Measurements from ENCODE around the gene RBBP7. TPM values are rescaled to one million over a fixed set of nuclear protein-coding genes. Genes with fewer than 3 reads are reported as not detected.

Gene RBBP7
- total and polyA plus RNA-seq, 2 of the 13 experiments (the other 11 are each of a cell fraction or from before 2014, with no cell fraction given) = 89.5 to 145 TPM

GRCh38 chrX:16836371-16836770 is 33.8 kb downstream of the RBBP7 start (continued):
- peak; percentile 59; the same call in 1 of the 2 replicates for TF ChIP-seq ZBTB33 (CRISPR knock-in tag; IDR thresholded peaks at IDR 0.05)
- TF ChIP-seq CTCF (CRISPR knock-in tag; IDR thresholded peaks at IDR 0.05) = peak; percentile 40
- no peak for TF ChIP-seq HIVEP1 (CRISPR knock-in tag; IDR thresholded peaks at IDR 0.05)
- no peak for TF ChIP-seq ZNF224 (CRISPR knock-in tag; IDR thresholded peaks at IDR 0.05)
- 0 out of 2 replicates have a peak, but pooled peaks have one; percentile 21 for TF ChIP-seq RAD21 (CRISPR knock-in tag; IDR thresholded peaks at IDR 0.05)

GRCh38 chrX:16834806-16835205 is 35.4 kb downstream of the RBBP7 start:
- ATAC-seq (no peak), DNase-seq (ENCODE audit: low spot score) (no peak), FAIRE-seq (no peak)
- Histone ChIP-seq H3K4me2 (ENCODE audit: low read depth, low read length) (no peak overlapping the region), H3K9ac (ENCODE audit: insufficient read depth, low read depth, low read length) (no peak overlapping the region), H2AFZ (ENCODE audit: low read length) (no peak overlapping the region), H3K27ac (ENCODE audit: extremely low read length, insufficient read depth, low read length) (no peak overlapping the region), H4K20me1 (ENCODE audit: insufficient read depth, low read length) (no peaks in the 10 kb centered on the region), H3K4me1 (ENCODE audit: insufficient read depth, low read length) (no peaks in the 10 kb centered on the region), H3K36me3 (replicated peaks in 1 of 2; ENCODE audit: control insufficient read depth in 1 of 2, insufficient read depth in 2 of 2, low read length in 2 of 2) (peaks cover 5 to 44% of the 10 kb centered on the region in 2 experiments), H3K27me3 (ENCODE audit: control insufficient read depth in 1 of 2, insufficient read depth in 2 of 2, low read length in 2 of 2) (no peaks in the 10 kb centered on the region), H3K9me3 (ENCODE audit: low read length) (no peaks in the 10 kb centered on the region), H3K79me2 (ENCODE audit: insufficient read depth, low read length) (no peaks in the 10 kb centered on the region), H3K4me3 (replicated peaks in 1 of 3; ENCODE audit: insufficient read depth in 1 of 3, low read depth in 2 of 3, low read length in 3 of 3) (no peak overlapping the region)
- CTCF ChIA-PET (ENCODE audit: low intra/inter-chr PET ratio, low total read pairs) = no interaction called here
- POLR2A ChIA-PET = no interaction called here
- 91% methylated on average over 3 of the region's 6 CpGs for WGBS (ENCODE audit: low lambda C conversion rate)
- BruUV-seq (replicated peaks) = no TSS peak
- intact Hi-C loops (cut with micrococcal nuclease; ENCODE audit: unreplicated experiment) (no loop called here), in situ Hi-C loops (cut with HindIII; ENCODE audit: extremely low pct_ligation_motif_present, low pct_unique_long_range_greater_than_20kb) (no loop called here)
- TF ChIP-seq SRF (IDR thresholded peaks at IDR 0.05; ENCODE audit: low read depth, low read length) = no peak
- TF ChIP-seq ZNF280D (CRISPR knock-in tag; IDR thresholded peaks at IDR 0.05) = no peak
- TF ChIP-seq HNRNPUL1 (IDR thresholded peaks at IDR 0.05; ENCODE audit: low read depth, low read length) = no peak
- no peak for TF ChIP-seq ZBTB4 (CRISPR knock-in tag; IDR thresholded peaks at IDR 0.05; ENCODE audit: borderline replicate concordance)
- no peak for TF ChIP-seq ATF7 (IDR thresholded peaks at IDR 0.05)
- TF ChIP-seq ATF7 (CRISPR knock-in tag; IDR thresholded peaks at IDR 0.05) = no peak
- no peak for TF ChIP-seq ZFP62 (CRISPR knock-in tag; IDR thresholded peaks at IDR 0.05)
- no peak for TF ChIP-seq MEIS2 (CRISPR knock-in tag; IDR thresholded peaks at IDR 0.05)
- TF ChIP-seq KLF9 (CRISPR knock-in tag; IDR thresholded peaks at IDR 0.05; ENCODE audit: low read depth) = no peak

All from HepG2 (cell line).